ENCODE results near the gene COMMD4.

Gene COMMD4

DNA sequence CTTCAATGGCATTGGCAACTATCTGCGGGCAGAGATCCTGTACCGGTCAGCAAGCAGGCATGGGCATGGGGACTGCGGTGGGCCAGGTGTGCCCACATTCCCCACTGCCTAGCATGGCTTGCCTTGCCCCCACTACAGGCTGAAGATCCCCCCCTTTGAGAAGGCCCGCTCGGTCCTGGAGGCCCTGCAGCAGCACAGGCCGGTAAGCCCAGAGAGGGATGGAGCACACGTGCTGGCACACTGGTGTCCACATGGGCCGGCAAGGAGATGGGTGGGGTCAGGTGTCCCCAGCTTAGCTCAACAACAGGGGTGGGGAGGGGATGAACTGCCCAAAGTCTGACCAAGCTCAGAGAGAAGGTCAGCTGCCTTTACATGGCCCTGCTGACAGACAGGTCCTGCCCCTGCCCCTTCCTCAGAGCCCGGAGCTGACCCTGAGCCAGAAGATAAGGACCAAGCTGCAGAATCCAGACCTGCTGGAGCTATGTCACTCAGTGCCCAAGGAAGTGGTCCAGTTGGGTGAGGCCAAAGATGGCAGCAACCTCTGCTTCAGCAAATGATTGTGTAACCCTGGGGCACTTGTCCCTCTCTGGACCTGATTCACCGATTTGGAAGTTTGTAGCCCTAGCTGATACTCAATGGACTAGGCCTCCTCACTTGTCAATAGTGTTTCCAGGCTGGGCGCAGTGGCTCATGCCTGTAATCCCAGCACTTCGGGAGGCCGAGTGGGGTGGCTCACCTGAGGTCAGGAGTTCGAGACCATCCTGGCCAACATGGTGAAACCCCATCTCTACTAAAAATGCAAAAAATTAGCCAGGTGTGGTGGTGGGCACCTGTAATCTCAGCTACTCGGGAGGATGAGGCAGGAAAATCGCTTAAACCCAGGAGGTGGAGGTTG is 16.6 kb downstream of the COMMD4 start:
- TF ChIP-seq CTCF (IDR thresholded peaks at IDR 0.05; ENCODE audit: extremely low read depth, insufficient read depth, missing control alignments): no peak
- in situ Hi-C loops (cut with MboI; ENCODE audit: low pct_unique_long_range_greater_than_20kb, low sequenced_read_pairs, unreplicated experiment): loop anchor here (25.0 kb wide), 1 partner anchor 285 kb away; the partner anchor contains the start of genes IMP3, SNUPN and SNX33
- no peak for DNase-seq (ENCODE audit: low spot score)

GRCh38 chr15:75353604-75354003 is 17.7 kb downstream of the COMMD4 start:
- DNase-seq (ENCODE audit: low spot score): no peak
- TF ChIP-seq CTCF (IDR thresholded peaks at IDR 0.05; ENCODE audit: extremely low read depth, insufficient read depth, missing control alignments): no peak
- in situ Hi-C loops (cut with MboI; ENCODE audit: low pct_unique_long_range_greater_than_20kb, low sequenced_read_pairs, unreplicated experiment): loop anchor here (25.0 kb wide), 1 partner anchor 284 kb away; the partner anchor contains the start of genes IMP3, SNUPN and SNX33

- no peak for TF ChIP-seq CTCF (IDR thresholded peaks at IDR 0.05; ENCODE audit: extremely low read depth, insufficient read depth, missing control alignments)
- in situ Hi-C loops (cut with MboI; ENCODE audit: low pct_unique_long_range_greater_than_20kb, low sequenced_read_pairs, unreplicated experiment): loop anchor here (25.0 kb wide), 1 partner anchor 283 kb away; the partner anchor contains the start of genes IMP3, SNUPN and SNX33
- DNase-seq (ENCODE audit: low spot score): no peak
Observed at GRCh38 chr15:75354454-75354853, 18.6 kb downstream of the COMMD4 start.

- in situ Hi-C loops (cut with MboI; ENCODE audit: low pct_unique_long_range_greater_than_20kb, low sequenced_read_pairs, unreplicated experiment): loop anchor here (25.0 kb wide), 1 partner anchor 282 kb away; the partner anchor contains the start of genes IMP3, SNUPN and SNX33
- TF ChIP-seq CTCF (IDR thresholded peaks at IDR 0.05; ENCODE audit: extremely low read depth, insufficient read depth, missing control alignments): no peak
- peak; percentile 15 for DNase-seq (ENCODE audit: low spot score)
Observed at GRCh38 chr15:75355369-75355768, 19.5 kb downstream of the COMMD4 start.

GRCh38 chr15:75356006-75356405 is 20.1 kb downstream of the COMMD4 start:
- no peak for TF ChIP-seq CTCF (IDR thresholded peaks at IDR 0.05; ENCODE audit: extremely low read depth, insufficient read depth, missing control alignments)
- in situ Hi-C loops (cut with MboI; ENCODE audit: low pct_unique_long_range_greater_than_20kb, low sequenced_read_pairs, unreplicated experiment): loop anchor here (25.0 kb wide), 1 partner anchor 281 kb away; the partner anchor contains the start of genes IMP3, SNUPN and SNX33
- no peak for DNase-seq (ENCODE audit: low spot score)

GRCh38 chr15:75356517-75356916 is 20.7 kb downstream of the COMMD4 start:
- in situ Hi-C loops (cut with MboI; ENCODE audit: low pct_unique_long_range_greater_than_20kb, low sequenced_read_pairs, unreplicated experiment): loop anchor here (25.0 kb wide), 1 partner anchor 281 kb away; the partner anchor contains the start of genes IMP3, SNUPN and SNX33
- DNase-seq (ENCODE audit: low spot score): no peak
- TF ChIP-seq CTCF (IDR thresholded peaks at IDR 0.05; ENCODE audit: extremely low read depth, insufficient read depth, missing control alignments): no peak

All from GM13977 (cell line).